Hematopoietic multipotent progenitor cell treated with erythropoietin and hydrocortisone succinate and interleukin-3 and kit ligand, for 4 days (in vitro differentiated cells): ENCODE results near the gene CTSA.

ENCODE experiments used
- DNase-seq: peaks from one replicate; pipeline ENCODE4 v3.0.0-alpha.2; 2015

CTSA gene

DNA sequence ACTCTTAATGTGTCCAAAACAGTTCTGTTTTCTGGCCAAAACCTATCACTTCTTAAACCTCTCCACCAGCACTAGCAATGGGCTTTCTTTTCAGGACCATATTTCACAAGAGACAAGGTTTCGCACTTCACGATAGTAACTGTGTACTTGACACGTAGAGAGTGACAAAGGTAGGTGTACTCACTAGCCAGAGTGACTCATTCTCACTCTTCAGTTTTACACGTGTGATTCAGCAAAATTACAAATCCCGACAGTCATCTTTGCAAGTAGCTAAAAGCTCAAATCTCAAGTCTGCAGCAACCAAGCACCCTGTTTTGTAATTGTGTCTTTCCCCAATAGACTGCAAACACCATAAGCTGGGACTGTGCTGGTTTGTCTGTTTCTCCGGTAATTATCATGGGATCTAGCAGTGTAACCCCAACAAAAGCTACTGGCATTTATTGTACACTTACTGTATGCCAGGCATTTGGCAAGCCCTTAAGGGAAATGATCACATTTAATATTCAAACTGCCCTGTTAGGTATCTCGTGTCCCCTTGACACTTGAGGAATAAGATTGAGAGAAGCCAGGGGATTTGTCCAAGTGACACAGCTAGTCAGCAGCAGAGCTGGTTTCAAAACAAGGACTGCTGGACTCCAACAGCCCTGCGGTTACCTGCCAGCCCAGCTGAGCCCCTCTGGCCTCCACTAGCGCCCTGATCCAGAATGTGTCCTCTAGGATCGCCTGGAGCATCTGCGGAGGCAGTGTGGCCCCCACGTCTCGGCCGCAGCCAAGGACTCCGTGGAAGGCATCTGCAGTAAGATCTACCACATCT is 53.2 kb downstream of the CTSA start:
- no peak for DNase-seq

DNA sequence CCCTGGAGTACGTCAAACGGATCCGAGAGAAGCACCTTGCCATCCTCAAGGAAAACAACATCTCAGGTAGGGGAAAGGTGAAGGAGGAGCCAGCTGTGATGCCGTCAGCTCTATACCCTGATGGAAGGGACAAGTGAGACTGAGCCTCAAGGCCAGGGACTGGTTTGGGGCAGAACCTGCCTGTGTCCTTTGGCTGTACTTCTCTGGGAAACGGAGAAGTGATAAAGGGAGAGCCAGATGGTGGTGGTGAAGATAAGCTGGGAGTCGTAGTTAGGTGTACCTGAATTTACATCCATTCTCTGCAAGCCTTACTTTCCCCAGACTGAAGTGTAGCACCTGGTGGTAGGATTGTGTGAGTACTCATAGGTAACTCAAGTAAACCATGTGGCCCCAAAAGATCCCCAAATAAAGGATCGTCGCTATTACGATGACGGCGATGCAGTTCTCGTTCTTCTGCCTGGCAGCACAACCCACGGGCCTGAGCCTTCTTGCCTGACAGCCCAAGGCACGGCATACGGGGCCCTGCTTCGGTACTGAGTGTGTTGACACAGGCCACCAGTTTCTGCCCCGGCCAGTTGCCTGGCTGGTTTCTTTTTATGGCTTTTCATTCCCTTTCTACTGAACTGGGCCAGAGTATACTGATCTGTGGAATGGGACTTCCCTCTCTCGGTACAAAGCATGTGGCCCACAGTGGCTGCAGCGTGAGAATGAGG is 54.0 kb downstream of the CTSA start:
- DNase-seq, result no peak

DNA sequence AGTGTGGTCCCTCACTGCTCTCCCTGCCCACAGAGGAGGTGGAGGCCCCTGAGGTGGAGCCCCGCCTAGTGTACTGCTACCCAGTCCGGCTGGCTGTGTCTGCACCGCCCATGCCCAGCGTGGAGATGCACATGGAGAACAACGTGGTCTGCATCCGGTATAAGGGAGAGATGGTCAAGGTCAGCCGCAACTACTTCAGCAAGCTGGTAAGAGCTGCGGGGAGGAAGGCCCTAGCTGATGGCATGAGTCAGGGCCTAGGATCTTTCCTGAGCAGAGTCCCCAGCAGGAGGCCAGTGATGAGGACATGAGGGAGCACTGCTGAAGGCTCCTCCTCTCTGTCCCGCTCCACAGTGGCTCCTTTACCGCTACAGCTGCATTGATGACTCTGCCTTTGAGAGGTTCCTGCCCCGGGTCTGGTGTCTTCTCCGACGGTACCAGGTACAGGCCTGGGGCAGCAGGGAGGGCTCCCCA is 54.6 kb downstream of the CTSA start:
- DNase-seq, result no peak

DNA sequence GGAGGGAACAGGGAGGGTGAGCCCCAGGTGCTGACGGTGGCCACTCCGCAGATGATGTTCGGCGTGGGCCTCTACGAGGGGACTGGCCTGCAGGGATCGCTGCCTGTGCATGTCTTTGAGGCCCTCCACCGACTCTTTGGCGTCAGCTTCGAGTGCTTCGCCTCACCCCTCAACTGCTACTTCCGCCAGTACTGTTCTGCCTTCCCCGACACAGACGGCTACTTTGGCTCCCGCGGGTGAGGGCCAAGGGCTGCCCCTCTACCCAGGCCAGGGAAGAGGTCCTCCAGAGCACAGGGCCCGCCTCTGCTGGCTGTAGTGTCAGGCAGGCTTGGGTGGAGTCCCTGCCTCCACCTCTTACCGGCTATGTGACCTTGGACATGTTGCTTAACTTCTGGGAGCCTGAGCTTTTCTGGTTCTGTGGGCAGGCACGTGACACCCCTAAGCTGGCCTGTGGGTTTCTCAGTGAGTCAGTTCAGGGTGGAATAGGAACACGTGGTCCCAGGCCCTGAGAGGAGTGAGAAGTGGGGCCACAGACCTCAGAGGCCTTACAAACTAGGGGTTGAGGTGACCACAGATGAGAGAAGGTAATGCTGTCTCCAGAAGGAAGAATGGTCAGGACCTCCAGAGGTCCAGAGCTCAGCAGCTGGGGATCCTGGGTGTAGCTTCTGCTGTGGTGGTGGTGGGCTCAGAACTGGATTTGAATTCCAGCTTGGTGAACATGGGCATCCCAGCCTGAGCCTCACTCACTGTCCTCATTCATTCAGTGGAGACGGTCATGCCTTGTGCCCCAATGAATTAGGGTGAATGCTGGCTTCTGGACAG is 55.2 kb downstream of the CTSA start:
- DNase-seq, result peak; percentile 73

DNA sequence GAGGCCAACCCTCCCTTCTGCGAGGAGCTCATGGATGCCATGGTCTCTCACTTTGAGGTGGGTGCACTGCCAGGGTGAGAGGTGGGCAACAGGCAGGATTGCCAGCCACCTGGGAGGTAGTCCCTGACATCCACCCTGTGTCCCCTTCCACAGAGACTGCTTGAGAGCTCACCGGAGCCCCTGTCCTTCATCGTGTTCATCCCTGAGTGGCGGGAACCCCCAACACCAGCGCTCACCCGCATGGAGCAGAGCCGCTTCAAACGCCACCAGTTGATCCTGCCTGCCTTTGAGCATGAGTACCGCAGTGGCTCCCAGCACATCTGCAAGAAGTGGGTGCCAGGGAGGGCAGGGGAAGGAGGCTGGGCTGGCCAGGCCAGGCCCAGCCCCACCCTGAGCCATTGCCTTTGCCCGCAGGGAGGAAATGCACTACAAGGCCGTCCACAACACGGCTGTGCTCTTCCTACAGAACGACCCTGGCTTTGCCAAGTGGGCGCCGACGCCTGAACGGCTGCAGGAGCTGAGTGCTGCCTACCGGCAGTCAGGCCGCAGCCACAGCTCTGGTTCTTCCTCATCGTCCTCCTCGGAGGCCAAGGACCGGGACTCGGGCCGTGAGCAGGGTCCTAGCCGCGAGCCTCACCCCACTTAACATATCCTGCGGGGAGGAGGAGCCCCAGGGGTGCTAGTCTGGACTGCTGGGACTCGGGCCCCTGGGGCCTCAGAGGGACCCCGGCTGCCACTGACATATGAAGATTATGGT is 56.2 kb downstream of the CTSA start:
- no peak for DNase-seq

DNA sequence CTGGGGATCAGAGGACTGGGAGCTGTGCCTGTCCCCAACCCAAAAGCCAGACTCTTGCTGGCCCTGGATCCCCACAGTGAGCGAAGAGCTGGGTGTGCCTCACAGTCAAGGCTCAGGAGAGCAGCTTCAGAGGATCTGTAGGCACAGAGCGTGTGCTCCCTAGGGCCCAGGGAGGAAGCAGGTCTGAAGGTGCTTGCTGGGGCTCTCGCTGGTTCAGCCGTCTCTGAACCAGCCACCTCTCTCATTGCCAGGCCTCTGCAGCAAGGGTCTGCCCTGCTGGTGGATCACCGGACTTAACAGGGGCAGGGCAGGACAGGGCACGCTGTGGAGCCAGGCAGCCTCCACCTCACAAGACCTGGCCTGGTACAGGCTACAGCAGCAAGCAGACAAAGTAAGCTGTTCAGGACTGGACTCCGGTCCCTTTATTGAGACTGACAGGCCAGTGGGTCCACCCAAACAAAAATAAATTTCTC is 57.2 kb downstream of the CTSA start:
- DNase-seq, result no peak
